Colon (tissue), 2 donors: ENCODE measurements around the gene FHIP1A.

ENCODE experiments used
- FAIRE-seq: peaks from 2 replicates; lab custom pipeline; 2012; peaks lifted over from hg19 to GRCh38; lab: Jason Lieb, UNC
- donor health status: control.
- donor health status: control.

FHIP1A gene

GRCh38 chr4:151418385-151418784 lies 9.4 kb downstream of the FHIP1A start:
- FAIRE-seq: no peak

- FAIRE-seq: no peak
These were observed 9.9 kb downstream of the FHIP1A start for GRCh38 chr4:151418856-151419255.

- FAIRE-seq: no peak
These were observed 11.4 kb downstream of the FHIP1A start for GRCh38 chr4:151420250-151420807.

GRCh38 chr4:151422854-151423253 lies 13.9 kb downstream of the FHIP1A start:
- FAIRE-seq: no peak

- peak; percentile 38 for FAIRE-seq
These were observed 17.5 kb downstream of the FHIP1A start for GRCh38 chr4:151426513-151426912.

- no peak for FAIRE-seq
These were observed 18.3 kb downstream of the FHIP1A start for GRCh38 chr4:151427266-151427665.

GRCh38 chr4:151428346-151428745 lies 19.4 kb downstream of the FHIP1A start:
- FAIRE-seq: no peak

GRCh38 chr4:151429957-151430570 lies 21.1 kb downstream of the FHIP1A start:
- no peak for FAIRE-seq

- FAIRE-seq: no peak
These were observed 21.9 kb downstream of the FHIP1A start for GRCh38 chr4:151430740-151431457.

- no peak for FAIRE-seq
These were observed 22.8 kb downstream of the FHIP1A start for GRCh38 chr4:151431728-151432127.

- no peak for FAIRE-seq
These were observed 23.7 kb downstream of the FHIP1A start for GRCh38 chr4:151432654-151433053.

- FAIRE-seq: peak; percentile 47
These were observed 25.3 kb downstream of the FHIP1A start for GRCh38 chr4:151434183-151434860.

GRCh38 chr4:151436093-151436518 lies 27.1 kb downstream of the FHIP1A start:
- FAIRE-seq: no peak

GRCh38 chr4:151437505-151437904 lies 28.5 kb downstream of the FHIP1A start:
- FAIRE-seq: no peak

- no peak for FAIRE-seq
These were observed 29.2 kb downstream of the FHIP1A start for GRCh38 chr4:151438154-151438553.

GRCh38 chr4:151439320-151439719 lies 30.3 kb downstream of the FHIP1A start:
- FAIRE-seq: no peak

- FAIRE-seq: no peak
These were observed 33.0 kb downstream of the FHIP1A start for GRCh38 chr4:151442002-151442401.

GRCh38 chr4:151443247-151443646 lies 34.3 kb downstream of the FHIP1A start:
- no peak for FAIRE-seq

GRCh38 chr4:151443752-151444151 lies 34.8 kb downstream of the FHIP1A start:
- FAIRE-seq: no peak

- no peak for FAIRE-seq
These were observed 37.2 kb downstream of the FHIP1A start for GRCh38 chr4:151446208-151446607.

- FAIRE-seq: no peak
These were observed 45.5 kb downstream of the FHIP1A start for GRCh38 chr4:151454513-151454912.

GRCh38 chr4:151455212-151455611 lies 46.2 kb downstream of the FHIP1A start:
- no peak for FAIRE-seq

GRCh38 chr4:151458148-151458547 lies 49.2 kb downstream of the FHIP1A start:
- FAIRE-seq: no peak
